HEK293T (cell line): ENCODE measurements around the gene TERB1.

ENCODE experiments used
- CTCF ChIA-PET: fragments of 350-600 bp; formaldehyde crosslinking; extraction: SDS; loops from one replicate; lab custom pipeline; 2021; ENCODE audit warnings: antibody characterized with exemption, inconsistent platforms; lab: Yijun Ruan, JAX
- POLR2A ChIA-PET: fragments of 350-600 bp; formaldehyde crosslinking; extraction: SDS; loops from one replicate; lab custom pipeline; 2020; ENCODE audit warnings: antibody characterized with exemption, inconsistent platforms; lab: Yijun Ruan, JAX
- DNase-seq: peaks from one replicate; pipeline ENCODE4 v3.0.0; 2012; ENCODE audit warnings: mixed read lengths; ENCODE audit errors: extremely low spot score
- ARNT ChIP-seq: fragments of 450-650 bp; IDR thresholded peaks from 2 replicates; pipeline ENCODE4 v1.6.1; 2017; ENCODE audit warnings: mild to moderate bottlenecking
- BHLHE40 ChIP-seq: fragments of 450-650 bp; IDR thresholded peaks from 2 replicates; pipeline ENCODE4 v1.6.1; 2016; ENCODE audit warnings: mild to moderate bottlenecking, moderate library complexity, borderline replicate concordance
- CTBP1 ChIP-seq: fragments of 450-650 bp; IDR thresholded peaks from 2 replicates; pipeline ENCODE4 v1.6.1; 2016; ENCODE audit warnings: borderline replicate concordance
- ELF4 ChIP-seq: fragments of 450-650 bp; IDR thresholded peaks from 2 replicates; pipeline ENCODE4 v1.6.1; 2017; ENCODE audit warnings: antibody characterized with exemption
- FOXA1 ChIP-seq: fragments of 450-650 bp; IDR thresholded peaks from 2 replicates; pipeline ENCODE4 v1.6.1; 2016; ENCODE audit warnings: mild to moderate bottlenecking
- FOXK2 ChIP-seq: fragments of 450-650 bp; IDR thresholded peaks from 2 replicates; pipeline ENCODE4 v1.6.1; 2016; ENCODE audit warnings: mild to moderate bottlenecking
- FOXM1 ChIP-seq: fragments of 450-650 bp; IDR thresholded peaks from 2 replicates; pipeline ENCODE4 v1.6.1; 2017; ENCODE audit warnings: mild to moderate bottlenecking, borderline replicate concordance
- HDGF ChIP-seq: fragments of 450-650 bp; IDR thresholded peaks from 2 replicates; pipeline ENCODE4 v1.6.1; 2017; ENCODE audit warnings: antibody characterized with exemption, borderline replicate concordance
- L3MBTL2 ChIP-seq: fragments of 450-650 bp; conservative IDR thresholded peaks from 2 replicates; pipeline ENCODE4 v1.6.1; 2016; ENCODE audit warnings: mild to moderate bottlenecking
- LEF1 ChIP-seq: fragments of 450-650 bp; IDR thresholded peaks from 2 replicates; pipeline ENCODE4 v1.6.1; 2017; ENCODE audit warnings: mild to moderate bottlenecking, borderline replicate concordance
- NFRKB ChIP-seq: fragments of 450-650 bp; IDR thresholded peaks from 2 replicates; pipeline ENCODE4 v1.6.1; 2016; ENCODE audit warnings: mild to moderate bottlenecking, moderate library complexity
- PKNOX1 ChIP-seq: fragments of 450-650 bp; IDR thresholded peaks from 2 replicates; pipeline ENCODE4 v1.6.1; 2016
- SP1 ChIP-seq: fragments of 450-650 bp; IDR thresholded peaks from 2 replicates; pipeline ENCODE4 v1.6.1; 2017
- SUZ12 ChIP-seq: fragments of 450-650 bp; IDR thresholded peaks from 2 replicates; pipeline ENCODE4 v1.6.1; 2016; ENCODE audit warnings: mild to moderate bottlenecking
- TARDBP ChIP-seq: fragments of 450-650 bp; IDR thresholded peaks from 2 replicates; pipeline ENCODE4 v1.6.1; 2016
- ZNF384 ChIP-seq: fragments of 450-650 bp; IDR thresholded peaks from 2 replicates; pipeline ENCODE4 v1.6.1; 2016

The TERB1 gene

GRCh38 chr16:66754211-66754610, 47.2 kb downstream of the TERB1 start:
- CTCF ChIA-PET, result no interaction called here
- no peak for TF ChIP-seq LEF1
- no peak for TF ChIP-seq HDGF
- TF ChIP-seq BHLHE40, result no peak
- no peak for TF ChIP-seq FOXK2
- TF ChIP-seq ZNF384, result no peak
- no peak for TF ChIP-seq L3MBTL2
- no peak for TF ChIP-seq FOXM1
- TF ChIP-seq TARDBP, result no peak
- no peak for TF ChIP-seq SUZ12
- no peak for TF ChIP-seq FOXA1
- POLR2A ChIA-PET, result no interaction called here
- no peak for DNase-seq

GRCh38 chr16:66752958-66753357, 48.4 kb downstream of the TERB1 start:
- DNase-seq, result no peak
- CTCF ChIA-PET, result interaction anchor here (1.1 kb wide), 1 partner anchor 9 kb away, joined by 4 read pairs; no protein-coding TSS in a partner anchor
- POLR2A ChIA-PET, result no interaction called here
- TF ChIP-seq FOXA1 (no peak), L3MBTL2 (no peak), BHLHE40 (no peak), FOXM1 (no peak), ZNF384 (no peak)

- ChIA-PET CTCF (interaction anchor here (0.6 to 2.5 kb wide), 9 partner anchors 9 to 144 kb away, joined by 3 to 11 read pairs (median 4); no protein-coding TSS in a partner anchor), POLR2A (interaction anchor here (1.3 to 2.1 kb wide), 3 partner anchors 11 to 78 kb away, joined by 6 to 14 read pairs (median 7); partner anchors contain the start of gene NAE1)
- TF ChIP-seq SUZ12, result no peak
- TF ChIP-seq FOXM1, result no peak
- no peak for TF ChIP-seq ARNT
- no peak for DNase-seq
Observed at GRCh38 chr16:66752379-66752778, 49.0 kb downstream of the TERB1 start.

GRCh38 chr16:66751992-66752322, 49.4 kb downstream of the TERB1 start:
- POLR2A ChIA-PET, result interaction anchor here (1.3 to 2.1 kb wide), 3 partner anchors 10 to 78 kb away, joined by 6 to 14 read pairs (median 7); partner anchors contain the start of gene NAE1
- peak; percentile 66 for TF ChIP-seq L3MBTL2
- no peak for TF ChIP-seq TARDBP
- TF ChIP-seq HDGF, result no peak
- TF ChIP-seq LEF1, result no peak
- CTCF ChIA-PET, result interaction anchor here (0.6 to 2.5 kb wide), 10 partner anchors 8 to 143 kb away, joined by 3 to 11 read pairs (median 4); no protein-coding TSS in a partner anchor

GRCh38 chr16:66751303-66751991, 49.9 kb downstream of the TERB1 start, which contains the start of gene DYNC1LI2:
TSS of gene DYNC1LI2 (minus strand) at chr16:66751609. CDS start at chr16:66751591, 18 bp downstream.
- ChIA-PET POLR2A (interaction anchor here (1.3 to 2.1 kb wide), 3 partner anchors 10 to 79 kb away, joined by 6 to 14 read pairs (median 7); partner anchors contain the start of gene NAE1), CTCF (interaction anchor here (0.6 to 2.5 kb wide), 10 partner anchors 8 to 143 kb away, joined by 3 to 11 read pairs (median 4); no protein-coding TSS in a partner anchor)
- peak; percentile 95 for DNase-seq
- peak; percentile 77 for TF ChIP-seq LEF1
- no peak for TF ChIP-seq FOXA1
- no peak for TF ChIP-seq ZNF384
- TF ChIP-seq NFRKB, result no peak
- peak; percentile 87 for TF ChIP-seq FOXM1
- no peak for TF ChIP-seq SP1
- no peak for TF ChIP-seq CTBP1
- TF ChIP-seq BHLHE40, result no peak
- TF ChIP-seq HDGF, result no peak
- TF ChIP-seq PKNOX1, result no peak
- TF ChIP-seq ARNT, result peak; percentile 93
- TF ChIP-seq ELF4, result no peak
- no peak for TF ChIP-seq FOXK2
- TF ChIP-seq SUZ12, result no peak
- TF ChIP-seq TARDBP, result no peak

More at GRCh38 chr16:66751992-66752322, 49.4 kb downstream of the TERB1 start:
- DNase-seq, result no peak

GRCh38 chr16:66751053-66751302, 50.4 kb downstream of the TERB1 start:
- ChIA-PET CTCF (interaction anchor here (1.1 to 2.5 kb wide), 6 partner anchors 10 to 142 kb away, joined by 3 to 11 read pairs (median 4); no protein-coding TSS in a partner anchor), POLR2A (interaction anchor here (2.1 kb wide), 2 partner anchors 9 to 79 kb away, joined by 7 to 14 read pairs; partner anchors contain the start of gene NAE1)
- peak; percentile 45 for DNase-seq
- TF ChIP-seq SP1, result no peak
- TF ChIP-seq LEF1, result no peak
- TF ChIP-seq NFRKB, result no peak
- TF ChIP-seq TARDBP, result no peak
- TF ChIP-seq FOXK2, result no peak
- no peak for TF ChIP-seq ARNT
- TF ChIP-seq FOXM1, result no peak
- no peak for TF ChIP-seq ZNF384
- TF ChIP-seq L3MBTL2, result no peak; the same call in none of the 2 replicates
- no peak for TF ChIP-seq FOXA1

GRCh38 chr16:66750279-66751052, 50.9 kb downstream of the TERB1 start:
- TF ChIP-seq L3MBTL2 (0 out of 2 replicates have a peak, but pooled peaks have one; percentile 63), FOXA1 (no peak)
- POLR2A ChIA-PET, result interaction anchor here (2.1 kb wide), 2 partner anchors 9 to 80 kb away, joined by 7 to 14 read pairs; partner anchors contain the start of gene NAE1
- no peak for DNase-seq
- CTCF ChIA-PET, result interaction anchor here (2.5 kb wide), 1 partner anchor 9 kb away, joined by 11 read pairs; no protein-coding TSS in a partner anchor
